Measurements from ENCODE around the gene ZNF554.

ZNF554 gene

GRCh38 chr19:2834294-2834871 is 14.7 kb downstream of the ZNF554 start:
- DNase-seq = no peak

DNA sequence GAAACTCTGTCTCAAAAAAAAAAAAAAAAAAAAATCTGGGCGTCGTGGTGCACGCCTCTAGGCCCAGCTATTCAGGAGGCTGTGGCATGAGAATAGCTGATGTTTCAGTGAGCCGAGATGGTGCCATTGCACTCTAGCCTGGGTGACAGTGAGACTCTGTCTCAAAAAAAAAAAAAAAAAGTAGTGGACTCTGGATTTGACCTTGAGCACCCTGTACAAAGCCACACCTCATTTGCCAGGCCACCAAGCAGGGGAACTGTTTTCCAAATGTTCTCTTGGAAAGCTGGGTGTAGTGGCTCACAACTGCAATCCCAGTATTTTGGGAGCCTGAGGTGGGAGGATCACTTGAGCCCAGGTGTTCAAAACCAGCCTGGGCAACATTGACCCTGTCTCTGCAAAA is 17.8 kb downstream of the ZNF554 start:
- DNase-seq = no peak

DNA sequence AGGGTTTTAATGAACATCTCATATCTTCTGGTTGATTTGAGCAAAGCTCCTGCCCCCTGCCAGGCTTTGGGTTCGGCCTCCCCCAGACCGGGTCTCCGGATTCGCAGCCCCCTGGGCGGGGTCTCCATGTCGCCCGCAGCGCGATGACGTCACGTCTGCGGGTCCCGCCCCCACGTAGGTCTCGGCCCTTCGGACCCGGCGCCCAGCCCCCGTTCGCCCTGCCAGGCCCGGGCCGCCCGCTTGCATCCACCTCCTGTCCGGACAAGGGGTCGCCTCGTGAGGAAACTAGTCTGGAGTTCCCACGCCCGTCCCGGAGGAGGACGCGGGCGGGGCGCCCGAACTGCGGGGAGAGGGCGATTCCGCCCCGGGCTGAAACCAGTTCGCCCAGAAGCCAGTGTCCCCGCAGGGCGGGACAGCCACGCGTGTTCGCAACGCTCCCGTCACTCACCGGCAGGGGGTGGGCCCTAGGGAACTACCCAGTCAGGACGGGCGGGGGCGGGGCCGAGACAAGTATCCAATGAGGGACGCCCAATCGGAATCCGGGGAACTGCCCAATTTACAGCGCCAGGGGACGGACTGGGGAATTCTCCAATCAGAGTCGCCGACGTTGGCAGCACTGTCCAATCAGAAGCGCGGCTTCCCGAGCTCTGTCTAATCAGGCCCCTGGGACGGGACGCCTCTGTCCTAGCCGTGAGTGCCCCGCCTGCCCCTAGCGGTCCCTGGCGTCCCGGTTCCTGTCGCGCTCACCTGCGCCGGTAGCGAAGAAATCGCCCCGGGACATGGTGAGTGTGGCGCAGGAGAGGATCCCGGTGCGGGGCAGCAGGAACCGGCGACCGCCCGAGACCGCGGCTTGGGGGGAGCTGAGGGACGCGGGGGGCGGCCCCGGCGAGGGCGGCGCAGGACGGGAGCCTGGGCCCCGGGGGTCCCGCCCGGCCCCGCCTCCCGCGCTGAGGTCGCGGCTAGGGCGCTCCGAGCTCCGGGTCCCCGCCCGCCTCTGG is 21.4 kb downstream of the ZNF554 start, which contains the start of gene ZNF555:
Gene ZNF555 (plus strand): TSS at position 682 of the 998 bp plus-strand sequence. CDS start 98 bp downstream, at position 780.
- DNase-seq = peak; percentile 94

DNA sequence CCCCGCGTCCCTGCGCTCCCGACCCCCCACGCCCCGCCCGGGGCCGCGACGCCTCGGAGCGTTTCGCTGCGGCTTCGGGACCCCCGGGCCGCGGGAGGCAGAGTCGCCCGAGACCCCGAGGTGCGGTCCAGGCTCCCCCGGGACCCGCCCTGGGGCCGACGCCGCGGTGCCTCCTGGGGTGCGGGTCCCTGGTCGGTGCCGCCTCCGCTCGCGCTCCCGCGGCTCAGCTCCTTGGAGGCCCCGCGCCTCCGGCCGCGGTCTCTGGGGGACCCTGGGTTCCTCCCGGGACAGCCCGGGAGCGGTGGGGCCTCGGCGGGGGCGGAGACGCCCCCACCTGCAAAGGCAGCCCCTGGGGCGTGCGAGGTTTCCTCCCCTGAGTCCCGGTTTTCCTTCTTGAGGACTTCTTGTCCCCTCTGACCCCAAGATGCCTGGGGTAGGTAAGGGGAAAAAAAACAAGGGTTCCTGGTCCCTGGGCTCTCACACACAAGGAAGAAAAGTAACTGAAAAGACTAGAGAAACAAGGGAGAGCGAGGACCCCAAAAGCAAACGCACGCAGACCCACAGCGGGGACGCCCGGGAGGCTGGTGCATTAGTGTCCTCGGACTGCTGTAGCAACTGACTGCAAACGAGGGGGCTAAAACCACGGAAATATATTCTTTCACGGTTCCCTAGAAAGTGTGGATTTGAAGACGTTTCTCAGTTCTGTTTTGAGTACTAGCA is 22.3 kb downstream of the ZNF554 start:
- no peak for DNase-seq

DNA sequence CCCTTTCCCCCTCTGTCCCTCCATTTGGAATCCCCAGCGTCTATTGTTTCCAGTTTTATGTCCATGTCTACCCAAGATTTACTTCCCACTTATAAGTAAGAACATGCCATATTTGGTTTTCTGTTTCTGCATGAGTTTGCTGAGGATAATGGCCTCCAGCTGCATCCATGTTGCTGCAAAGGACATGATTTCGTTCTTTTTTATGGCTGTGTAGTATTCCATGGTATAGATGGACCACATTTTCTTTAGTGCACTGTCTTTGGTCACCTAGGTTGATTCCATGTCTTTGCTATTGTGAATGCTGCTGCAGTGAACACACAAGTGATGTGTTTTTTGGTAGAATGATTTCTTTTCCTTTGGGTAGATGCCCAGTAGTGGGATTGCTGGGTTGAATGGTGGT is 25.4 kb downstream of the ZNF554 start:
- no peak for DNase-seq

GRCh38 chr19:2846180-2846894 is 26.7 kb downstream of the ZNF554 start:
- DNase-seq = no peak

DNA sequence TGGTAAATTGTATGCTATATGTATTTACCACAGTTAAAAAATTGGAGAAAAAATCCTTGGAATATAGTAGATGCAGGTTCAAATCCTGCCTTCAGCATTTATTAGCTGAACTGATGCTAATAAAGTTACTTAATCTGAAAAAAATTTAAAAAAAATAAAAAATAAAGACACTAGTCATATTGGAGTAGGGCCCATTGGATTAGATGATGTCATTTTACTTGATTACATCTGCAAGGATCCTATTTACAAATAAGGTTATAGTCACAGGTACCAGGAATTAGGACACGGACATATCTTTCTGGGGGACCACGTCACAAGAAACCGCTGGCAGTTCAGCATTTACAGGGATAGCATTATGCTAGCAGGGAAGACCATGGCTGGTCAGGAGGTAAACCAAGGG is 27.8 kb downstream of the ZNF554 start:
- DNase-seq = no peak

- no peak for DNase-seq
Measured at GRCh38 chr19:2848616-2849015, 28.9 kb downstream of the ZNF554 start.

GRCh38 chr19:2850256-2850925 is 30.7 kb downstream of the ZNF554 start:
- no peak for DNase-seq

DNA sequence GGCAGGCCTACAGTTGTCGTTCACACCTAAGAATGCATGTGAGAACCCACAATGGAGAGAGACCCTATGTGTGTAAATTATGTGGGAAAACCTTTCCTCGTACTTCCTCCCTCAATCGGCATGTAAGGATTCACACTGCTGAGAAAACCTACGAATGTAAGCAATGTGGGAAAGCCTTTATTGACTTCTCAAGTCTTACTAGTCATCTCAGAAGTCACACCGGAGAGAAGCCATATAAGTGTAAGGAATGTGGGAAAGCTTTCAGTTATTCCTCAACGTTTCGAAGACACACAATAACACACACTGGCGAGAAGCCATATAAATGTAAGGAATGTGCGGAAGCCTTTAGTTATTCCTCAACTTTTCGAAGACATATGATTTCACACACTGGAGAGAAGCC is 32.9 kb downstream of the ZNF554 start:
- DNase-seq = no peak

- DNase-seq = no peak
Measured at GRCh38 chr19:2853015-2853606, 33.4 kb downstream of the ZNF554 start.

DNA sequence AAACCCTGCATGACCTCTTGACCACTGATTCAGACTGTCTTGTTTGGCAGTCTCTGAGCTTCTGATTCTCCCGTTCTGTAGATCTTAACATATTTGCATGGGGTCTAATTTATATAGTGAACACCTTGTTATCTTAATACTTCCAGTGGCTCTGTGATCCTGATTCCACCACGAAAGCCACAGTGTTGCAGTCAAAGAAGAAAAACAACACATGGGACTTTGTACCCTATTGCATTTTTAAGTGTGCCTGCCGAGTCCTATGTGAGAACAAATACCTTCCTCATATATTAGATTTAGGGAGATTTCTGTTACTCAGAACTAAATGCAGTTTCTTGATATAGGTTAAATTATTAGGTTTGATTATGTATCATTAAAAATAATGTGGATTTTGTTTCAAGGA is 35.2 kb downstream of the ZNF554 start:
- no peak for DNase-seq

DNA sequence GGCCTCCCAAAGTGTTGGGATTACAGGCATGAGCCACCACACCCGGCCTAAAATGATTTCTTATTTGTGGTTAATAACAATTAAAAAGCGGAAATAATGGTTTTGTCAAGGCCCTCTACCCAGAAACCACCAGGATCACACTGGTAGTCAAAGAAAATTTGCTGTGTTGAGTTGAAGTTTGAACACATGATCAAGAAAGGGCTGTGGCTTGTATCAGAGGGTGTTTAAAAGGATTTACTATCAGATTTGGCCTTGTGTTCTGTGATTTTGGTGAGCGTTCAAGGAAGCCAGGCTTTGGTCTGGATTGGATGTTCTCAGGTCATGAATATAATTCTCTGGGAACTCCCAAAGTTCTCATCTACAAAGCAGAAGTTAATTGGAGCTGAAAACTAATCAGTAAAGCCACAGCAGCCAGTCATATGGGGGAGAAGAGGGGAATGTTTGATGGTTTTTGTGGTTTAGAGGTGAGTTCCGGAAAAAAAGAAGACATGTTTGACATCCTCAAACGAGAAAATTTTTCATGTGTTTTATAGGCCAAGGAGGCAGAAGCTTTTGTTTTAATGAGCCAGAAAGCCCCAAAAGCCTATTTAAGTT is 36.9 kb downstream of the ZNF554 start:
- no peak for DNase-seq

GRCh38 chr19:2858864-2859263 is 39.2 kb downstream of the ZNF554 start:
- DNase-seq = no peak

DNA sequence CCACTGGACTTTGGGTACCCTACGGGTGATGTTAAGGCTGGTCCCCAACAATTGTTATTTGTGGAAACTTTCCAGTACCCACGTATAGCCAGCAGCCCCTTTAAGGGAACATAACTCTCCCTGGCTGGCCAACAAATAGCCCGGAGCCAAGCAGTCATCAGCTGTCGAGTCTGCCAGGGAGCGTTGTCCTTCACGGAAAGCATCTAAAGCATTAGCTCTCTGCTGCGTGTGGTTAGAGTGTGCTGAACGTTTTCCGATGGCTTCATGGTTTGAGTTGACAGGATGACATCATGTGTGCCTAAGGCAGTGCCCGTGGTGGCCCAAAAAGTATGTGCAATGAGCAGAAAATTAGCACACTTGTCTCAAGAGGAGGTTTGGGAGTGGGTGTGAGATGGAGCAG is 44.1 kb downstream of the ZNF554 start:
- DNase-seq = no peak

GRCh38 chr19:2865334-2866100 is 45.8 kb downstream of the ZNF554 start:
- DNase-seq = no peak

DNA sequence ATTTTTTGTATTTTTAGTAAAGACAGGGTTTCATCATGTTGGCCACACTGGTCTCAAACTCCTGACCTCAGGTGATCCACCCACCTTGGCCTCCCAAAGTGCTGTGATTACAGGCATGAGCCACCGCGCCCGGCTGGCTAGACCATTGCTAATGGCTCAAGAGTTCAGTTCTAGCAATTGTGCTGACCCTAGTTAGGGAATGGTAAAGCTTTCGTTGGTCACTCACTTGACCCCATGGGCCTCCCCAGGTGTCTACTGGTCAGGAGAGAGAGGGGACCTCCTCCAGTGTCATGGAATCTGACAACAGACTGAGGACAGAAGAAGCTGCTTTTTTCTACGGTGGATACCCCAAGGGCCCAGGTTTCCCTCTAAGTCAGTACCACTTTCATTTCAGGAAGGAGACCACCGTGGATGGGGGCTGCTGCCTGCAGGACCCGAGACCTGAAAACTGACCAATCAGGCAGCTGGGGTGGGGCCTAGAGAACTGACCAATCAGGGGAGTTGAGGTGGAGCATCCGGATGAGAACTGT is 46.9 kb downstream of the ZNF554 start:
- no peak for DNase-seq

DNA sequence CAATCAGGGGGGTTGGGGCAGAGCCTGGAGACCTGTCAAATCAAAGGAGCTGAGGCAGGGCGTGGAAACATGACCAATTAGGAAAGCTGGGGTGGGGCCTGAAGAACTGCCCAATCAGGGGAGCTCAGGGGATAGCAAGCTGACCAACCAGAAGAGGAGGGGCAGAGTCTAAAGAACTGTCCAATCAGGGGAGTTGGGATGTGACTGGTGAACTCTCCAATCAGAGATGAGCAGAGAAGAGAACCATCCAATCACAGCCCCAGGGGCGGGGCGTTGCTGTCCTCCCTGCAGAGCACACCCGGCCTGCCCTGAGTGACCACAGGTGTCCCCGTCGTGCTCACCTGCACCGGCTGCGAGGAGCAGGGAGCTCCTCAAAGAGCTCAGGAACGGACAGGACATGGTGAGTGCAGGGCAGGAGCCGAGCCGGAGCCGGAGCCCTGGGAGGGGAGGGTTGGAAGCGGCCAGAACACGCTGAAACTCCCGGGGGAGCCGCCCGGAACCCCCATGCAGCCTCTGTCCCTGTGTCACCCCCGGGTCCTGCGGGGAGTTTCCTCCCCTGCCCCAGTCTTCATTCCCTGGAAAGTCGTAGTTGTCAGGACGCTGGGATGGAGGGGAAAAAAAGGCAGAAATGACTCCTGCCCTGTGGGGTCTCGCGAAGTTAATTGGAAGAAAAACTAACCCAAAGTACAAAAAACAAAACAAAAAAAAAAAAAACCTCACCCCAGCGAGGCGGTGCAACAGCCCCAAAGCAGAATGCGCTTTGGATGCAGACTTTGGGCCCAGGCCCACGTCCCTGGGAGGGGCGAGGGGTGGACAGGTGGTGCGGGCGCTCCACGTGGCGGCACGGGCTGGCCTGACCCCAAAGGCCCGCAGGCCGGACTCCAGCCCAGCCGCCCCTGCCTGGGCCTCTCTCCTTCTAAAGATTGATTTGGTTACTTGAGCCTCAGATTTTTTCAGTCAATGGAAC is 47.6 kb downstream of the ZNF554 start, which contains the start of gene ZNF556:
Gene ZNF556 (plus strand): TSS at position 311 of the 967 bp plus-strand sequence. CDS start 87 bp downstream, at position 398.
- DNase-seq = peak; percentile 33

DNA sequence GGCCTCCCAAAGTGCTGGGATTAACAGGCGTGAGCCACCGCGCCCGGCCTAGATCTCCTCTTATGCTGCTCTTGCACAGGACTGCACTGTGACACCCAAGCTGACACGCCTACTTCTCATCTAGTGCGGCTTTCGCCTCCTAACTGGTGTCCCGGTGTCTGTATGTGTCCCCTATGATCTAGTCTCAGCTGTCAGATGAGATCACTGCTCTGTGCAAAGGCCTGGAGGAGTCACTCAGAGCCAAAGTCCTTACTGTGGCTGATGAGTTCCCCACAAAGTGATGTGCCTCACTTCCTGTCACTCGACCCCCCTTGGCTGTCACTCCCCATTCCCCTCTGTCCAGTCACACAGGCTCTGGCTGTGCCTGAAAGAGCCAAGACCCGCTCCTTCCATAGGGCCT is 50.0 kb downstream of the ZNF554 start:
- DNase-seq = no peak

Data from NCI-H2227 treated with DMSO at 0.1 percent for 48 hours (cell line).